Measurements from ENCODE around the gene TGFB1I1. TPM values are rescaled to one million over a fixed set of nuclear protein-coding genes. Genes with fewer than 3 reads are reported as not detected.

TGFB1I1 gene
- total RNA-seq, 1 experiment from 2014 or later = 4.3 TPM

- TF ChIP-seq MLX (CRISPR knock-in tag; IDR thresholded peaks at IDR 0.05) = no peak
- TF ChIP-seq ATF6 (CRISPR knock-in tag; IDR thresholded peaks at IDR 0.05) = no peak
- no peak for TF ChIP-seq ZNF219 (CRISPR knock-in tag; IDR thresholded peaks at IDR 0.05; ENCODE audit: borderline replicate concordance)
- TF ChIP-seq FOXP4 (CRISPR knock-in tag; IDR thresholded peaks at IDR 0.05) = 0 out of 2 replicates have a peak, but pooled peaks have one; percentile 61
- TF ChIP-seq RORB (CRISPR knock-in tag; IDR thresholded peaks at IDR 0.05) = no peak
- TF ChIP-seq JAZF1 (CRISPR knock-in tag; IDR thresholded peaks at IDR 0.05) = no peak
- TF ChIP-seq ESRRA (CRISPR knock-in tag; IDR thresholded peaks at IDR 0.05; ENCODE audit: borderline replicate concordance) = peak; percentile 78; the same call in 1 of the 2 replicates
- no peak for TF ChIP-seq SMAD4 (CRISPR knock-in tag; IDR thresholded peaks at IDR 0.05)
- no peak for TF ChIP-seq TP53 (CRISPR knock-in tag; IDR thresholded peaks at IDR 0.05)
- TF ChIP-seq CDX4 (CRISPR knock-in tag; IDR thresholded peaks at IDR 0.05; ENCODE audit: borderline replicate concordance) = no peak
- no peak for TF ChIP-seq ZNF263 (CRISPR knock-in tag; IDR thresholded peaks at IDR 0.05; ENCODE audit: low read depth)
- TF ChIP-seq CBFB (CRISPR knock-in tag; IDR thresholded peaks at IDR 0.05; ENCODE audit: low read depth) = no peak; the same call in 1 of the 2 replicates
- TF ChIP-seq PRDM15 (CRISPR knock-in tag; IDR thresholded peaks at IDR 0.05) = peak; percentile 38; the same call in 1 of the 2 replicates
- peak; percentile 21; the same call in 1 of the 2 replicates for TF ChIP-seq ZBTB21 (CRISPR knock-in tag; IDR thresholded peaks at IDR 0.05; ENCODE audit: borderline replicate concordance)
- TF ChIP-seq SP1 (CRISPR knock-in tag; conservative IDR thresholded peaks at IDR 0.05) = peak; percentile 95
- TF ChIP-seq USF2 (CRISPR knock-in tag; IDR thresholded peaks at IDR 0.05) = peak; percentile 62
- peak; percentile 32; the same call in 1 of the 2 replicates for TF ChIP-seq E2F1 (CRISPR knock-in tag; IDR thresholded peaks at IDR 0.05)
- TF ChIP-seq HMGXB4 (CRISPR knock-in tag; IDR thresholded peaks at IDR 0.05) = peak; percentile 44; the same call in 1 of the 2 replicates
- no peak for TF ChIP-seq GTF2I (CRISPR knock-in tag; conservative IDR thresholded peaks at IDR 0.05)
- peak; percentile 79; the same call in 1 of the 2 replicates for TF ChIP-seq KAT7 (CRISPR knock-in tag; IDR thresholded peaks at IDR 0.05; ENCODE audit: borderline replicate concordance)
- no peak for TF ChIP-seq NR3C1 (CRISPR knock-in tag; conservative IDR thresholded peaks at IDR 0.05; ENCODE audit: low read depth)
Observed at GRCh38 chr16:31458844-31459686, 12.9 kb upstream of the TGFB1I1 start, which contains the start of gene ARMC5 (continued).

Measured in WTC11 (cell line).